ENCODE results near the gene RUNX3.

Gene RUNX3

DNA sequence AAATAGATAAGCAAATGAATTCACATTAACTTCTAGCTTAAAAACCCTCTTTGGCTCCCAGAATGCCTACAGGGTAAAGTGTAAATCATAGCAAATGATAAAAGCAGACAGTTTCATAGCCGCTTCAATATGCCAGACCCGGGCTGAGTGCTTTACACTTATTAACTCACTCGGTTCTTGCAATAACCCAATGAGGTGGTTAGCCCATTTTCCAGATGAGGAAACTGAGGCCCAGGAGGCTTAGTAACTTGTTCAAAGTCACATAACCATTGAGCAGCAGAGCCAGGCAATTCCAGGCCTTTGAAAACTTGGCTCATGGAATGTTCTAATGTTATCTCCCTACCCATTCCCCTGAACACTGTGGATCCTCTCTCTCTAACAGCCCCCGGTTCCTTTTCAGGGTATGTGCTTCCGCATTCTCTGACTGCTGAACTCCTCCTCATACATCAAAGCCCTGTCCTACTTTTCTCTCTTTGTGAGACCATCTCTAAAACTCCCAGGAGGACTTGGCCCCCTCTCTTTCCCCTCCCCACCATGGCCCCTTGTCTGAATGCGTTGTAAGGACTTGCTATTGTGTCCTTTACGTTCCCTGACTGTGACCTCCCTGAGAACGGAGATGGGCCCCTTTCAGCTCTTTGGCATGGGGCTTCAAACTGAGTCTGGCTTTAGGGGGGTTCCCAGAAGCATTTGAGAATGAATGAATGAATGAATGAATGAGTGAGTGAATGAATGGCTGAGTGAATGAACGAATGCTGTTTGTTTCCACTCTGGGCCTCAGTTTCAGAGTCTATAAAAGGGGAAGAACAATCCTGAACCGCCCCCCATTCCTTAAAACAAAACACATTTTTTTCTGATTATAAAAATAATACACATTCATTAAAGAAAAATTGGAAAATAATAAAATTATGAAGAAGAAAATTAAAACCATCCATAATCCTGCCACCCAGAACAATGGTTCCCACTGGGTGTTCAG lies 15.6 kb upstream of the RUNX3 start:
- no peak for DNase-seq

DNA sequence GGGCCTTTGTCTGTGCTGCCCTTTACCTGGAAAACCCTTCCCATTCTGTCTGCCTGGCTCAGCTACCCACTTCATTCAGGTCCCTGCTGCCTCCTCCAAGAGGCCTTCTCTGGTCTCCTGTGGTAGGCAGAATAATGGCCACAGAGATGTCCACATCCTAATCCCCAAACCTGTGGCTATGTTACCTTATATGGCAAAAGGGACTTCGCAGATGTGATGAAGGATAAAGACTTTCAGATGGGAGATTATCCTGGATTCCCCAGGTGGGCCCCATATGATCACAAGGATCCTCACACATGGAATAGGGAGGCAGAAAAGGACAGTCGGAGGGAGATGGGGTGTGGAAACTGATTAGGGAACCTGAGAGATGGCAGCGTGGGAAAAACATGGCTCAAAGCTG lies 14.2 kb upstream of the RUNX3 start:
- no peak for DNase-seq

DNA sequence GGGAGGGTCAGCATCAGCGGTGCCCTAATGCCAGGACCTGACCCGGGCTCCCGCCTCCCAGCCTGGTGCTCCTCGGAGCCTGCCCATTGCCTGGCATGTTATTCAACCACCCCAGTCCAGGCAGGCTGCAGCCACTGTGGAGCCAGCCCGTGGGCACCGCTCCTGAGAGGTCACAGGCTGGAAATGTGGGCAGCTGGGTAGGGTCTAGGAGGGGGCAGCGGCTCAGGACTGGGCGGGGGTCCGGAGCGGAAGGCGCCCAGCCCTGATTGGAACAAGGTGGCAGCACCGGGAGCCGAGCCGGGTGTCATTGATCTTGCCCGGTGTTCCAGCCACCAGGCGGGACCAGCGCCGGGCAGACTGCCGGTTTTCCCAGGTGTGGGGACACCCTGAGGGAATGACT lies 12.7 kb upstream of the RUNX3 start:
- no peak for DNase-seq

DNA sequence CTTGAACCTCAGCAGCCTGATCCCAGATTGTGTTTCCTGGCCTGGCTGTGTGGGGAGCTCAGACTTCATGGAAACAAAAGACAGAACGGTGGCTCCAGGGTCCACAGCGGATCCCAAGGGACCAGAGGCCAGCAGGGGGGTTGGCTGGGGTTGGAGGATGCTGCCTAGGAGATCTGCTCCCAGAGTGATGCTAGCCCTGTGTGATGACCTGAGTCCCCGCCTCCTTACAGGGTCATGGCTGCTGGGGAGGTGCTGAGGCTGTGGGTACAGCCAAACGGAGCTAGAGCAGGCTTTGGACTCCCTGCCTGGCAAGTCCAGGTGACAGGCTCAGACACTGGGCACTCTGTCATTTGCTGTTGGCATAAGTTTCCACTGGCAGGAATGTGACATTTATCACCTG lies 11.5 kb upstream of the RUNX3 start:
- no peak for DNase-seq

DNA sequence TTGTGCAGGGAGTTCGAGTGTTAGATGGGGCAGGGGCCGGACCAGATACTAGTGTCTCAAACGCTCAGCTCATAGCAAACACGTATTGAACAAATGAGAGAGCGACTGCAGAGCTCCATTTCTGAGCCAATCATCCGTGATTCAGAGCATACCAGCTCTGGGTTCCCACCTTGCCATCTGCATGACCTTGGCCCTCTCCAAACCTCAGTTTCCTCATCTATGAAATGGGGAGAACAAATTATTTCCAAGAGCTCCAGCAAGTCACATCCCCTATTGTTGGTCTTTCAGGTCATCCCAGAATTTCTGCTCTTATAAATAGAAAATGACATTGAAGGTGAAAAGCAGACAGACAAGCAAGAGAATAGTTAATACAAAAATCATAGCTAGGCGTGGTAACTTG lies 10.2 kb upstream of the RUNX3 start:
- no peak for DNase-seq

DNA sequence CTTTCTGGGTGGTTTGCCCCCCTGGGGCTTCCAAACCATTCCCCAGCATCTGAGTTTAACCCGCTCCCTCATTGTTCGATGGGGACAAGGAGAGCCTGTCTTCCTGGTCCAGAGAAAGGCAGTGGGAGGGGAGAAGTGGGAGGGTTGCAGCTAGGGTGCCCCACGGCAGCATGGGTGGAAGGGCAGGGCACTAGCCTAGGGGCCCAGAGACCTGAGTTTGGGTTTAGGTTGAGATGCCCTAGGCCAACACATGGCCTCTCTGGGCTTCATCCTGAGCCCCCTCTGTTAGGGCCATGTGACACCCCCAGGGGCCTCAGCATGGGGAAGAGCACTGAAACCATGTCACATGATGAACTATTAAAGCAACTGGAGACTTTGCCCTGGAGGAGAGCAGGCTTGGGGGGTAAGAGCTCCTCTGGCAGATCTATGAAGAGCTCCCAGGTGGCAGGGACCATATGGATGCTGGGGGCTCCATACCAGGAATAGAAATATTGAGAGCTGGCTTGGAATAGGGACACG lies 9.7 kb upstream of the RUNX3 start:
- no peak for DNase-seq

DNA sequence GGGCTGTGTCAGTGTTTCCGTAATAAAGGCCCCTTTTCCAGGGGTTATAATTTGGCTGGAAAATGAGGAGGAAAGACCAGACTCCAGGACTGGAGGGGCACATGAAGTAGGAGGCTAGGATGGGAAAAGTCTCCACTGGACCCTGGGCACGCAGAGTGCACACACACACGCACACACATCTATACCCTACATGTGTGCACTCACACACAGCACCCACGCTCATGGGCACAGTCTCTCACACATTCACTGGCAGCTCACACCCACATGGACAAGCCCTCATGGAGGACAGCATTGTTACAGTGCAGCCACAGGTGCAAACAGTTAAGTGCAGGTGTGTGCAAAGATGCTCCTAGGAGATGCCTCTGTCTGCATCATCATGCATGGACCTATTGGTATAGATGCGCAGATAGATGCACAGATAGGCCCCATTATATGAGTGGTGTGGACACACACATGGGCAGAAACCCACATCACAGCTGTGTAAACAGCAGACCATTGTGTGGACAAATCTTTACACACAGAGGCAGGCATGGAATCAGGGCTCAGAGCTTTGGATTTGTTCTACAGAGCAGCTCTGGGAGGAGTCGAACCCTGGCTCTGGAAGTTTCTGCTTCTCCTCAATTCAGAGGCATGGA lies 9.1 kb upstream of the RUNX3 start:
- no peak for DNase-seq

DNA sequence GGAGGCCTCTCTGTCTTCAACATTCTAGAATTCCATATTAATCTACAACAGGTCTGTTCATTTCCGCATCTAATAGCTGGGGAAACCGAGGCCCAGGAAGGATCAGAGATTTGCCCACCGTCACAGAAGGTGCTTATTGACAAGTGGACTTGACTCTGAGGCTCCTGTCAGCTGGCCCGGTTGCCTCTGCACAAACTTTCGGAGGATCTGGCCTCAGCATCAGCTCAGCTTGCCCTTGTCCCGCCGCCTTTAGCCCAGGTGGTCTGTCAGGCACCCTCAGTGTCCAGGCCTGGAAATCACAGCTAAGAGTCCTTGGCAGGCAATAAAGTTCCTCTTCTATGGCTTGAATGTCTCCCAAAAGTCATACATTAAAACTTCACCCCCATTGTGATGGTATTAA lies 8.2 kb upstream of the RUNX3 start:
- DNase-seq, result no peak

DNA sequence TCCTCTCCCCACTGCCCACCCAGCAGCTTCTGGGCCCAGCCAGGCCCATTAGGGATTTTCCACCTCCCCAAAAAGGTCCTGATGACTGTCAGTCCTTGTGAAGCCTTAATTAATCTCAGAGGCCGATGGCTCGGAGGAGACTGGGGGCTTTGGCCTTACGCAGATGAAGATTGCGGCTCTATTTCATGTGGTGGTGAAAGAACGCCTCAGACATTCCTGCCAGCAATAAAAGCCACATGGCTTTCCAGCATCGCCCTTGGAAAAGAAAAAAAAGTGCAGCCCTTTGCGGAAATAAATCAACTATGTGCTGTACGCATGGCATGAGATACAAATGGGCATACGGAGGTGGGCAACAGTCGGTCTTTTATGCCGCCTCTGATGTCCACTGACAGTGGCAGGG lies 6.6 kb upstream of the RUNX3 start:
- no peak for DNase-seq

DNA sequence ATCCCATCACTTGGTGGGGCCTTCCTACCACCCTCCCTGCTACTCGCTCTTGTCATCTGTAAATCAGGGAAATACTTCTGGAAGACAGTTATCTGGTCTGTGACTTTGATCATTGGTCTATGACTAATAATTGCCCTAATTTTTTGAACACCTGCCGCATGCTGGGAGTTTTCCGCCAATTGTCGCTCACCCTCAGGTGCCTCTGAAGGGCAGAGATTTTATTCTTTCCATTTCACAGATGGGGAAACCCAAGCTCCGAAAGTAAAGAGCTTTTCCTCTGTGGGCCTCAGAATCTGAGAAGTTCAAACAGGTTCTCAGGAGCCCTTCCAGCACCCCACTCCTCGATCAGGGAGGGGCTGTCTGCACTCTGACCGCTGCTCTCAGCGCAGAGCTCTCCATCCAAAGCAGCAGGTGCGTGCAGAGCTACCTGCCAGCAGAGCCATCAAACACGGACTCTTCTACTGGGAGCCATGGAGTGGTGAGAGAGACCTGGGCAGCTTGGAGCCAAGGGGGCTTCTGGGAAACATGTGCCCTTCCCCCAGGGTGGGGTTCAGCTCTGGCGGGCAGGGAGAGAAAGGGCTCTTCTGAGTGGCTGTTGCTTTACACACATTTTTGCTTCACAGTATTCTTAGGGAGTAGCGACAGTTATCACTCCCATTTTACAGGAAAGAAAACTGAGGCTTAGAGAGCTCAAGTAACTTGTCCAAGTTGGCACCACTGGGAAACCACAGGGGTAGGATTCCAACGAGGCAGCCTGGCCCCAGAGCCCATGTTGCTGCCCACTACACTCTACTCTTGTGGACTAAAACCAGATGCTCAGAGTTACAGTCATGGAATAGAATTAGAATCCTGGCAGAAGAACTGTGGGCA lies 5.8 kb upstream of the RUNX3 start:
- peak; percentile 1 for DNase-seq

DNA sequence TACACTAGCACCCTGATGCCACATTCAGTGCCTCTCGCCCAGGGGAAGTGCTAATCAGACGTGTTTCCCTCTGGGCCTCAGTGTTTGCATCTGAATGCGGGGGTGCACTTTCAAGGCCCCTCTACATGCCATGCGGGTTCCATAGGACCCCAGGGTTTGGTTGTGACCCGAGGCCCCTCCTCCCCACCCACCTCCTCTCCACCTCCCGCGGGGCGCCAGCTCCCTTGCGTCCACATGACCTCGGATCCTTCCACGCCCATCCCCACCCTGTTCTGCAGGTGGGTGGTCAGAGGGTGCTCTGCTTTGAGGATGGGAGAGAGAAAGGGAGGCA lies 5.1 kb upstream of the RUNX3 start:
- DNase-seq, result no peak

DNA sequence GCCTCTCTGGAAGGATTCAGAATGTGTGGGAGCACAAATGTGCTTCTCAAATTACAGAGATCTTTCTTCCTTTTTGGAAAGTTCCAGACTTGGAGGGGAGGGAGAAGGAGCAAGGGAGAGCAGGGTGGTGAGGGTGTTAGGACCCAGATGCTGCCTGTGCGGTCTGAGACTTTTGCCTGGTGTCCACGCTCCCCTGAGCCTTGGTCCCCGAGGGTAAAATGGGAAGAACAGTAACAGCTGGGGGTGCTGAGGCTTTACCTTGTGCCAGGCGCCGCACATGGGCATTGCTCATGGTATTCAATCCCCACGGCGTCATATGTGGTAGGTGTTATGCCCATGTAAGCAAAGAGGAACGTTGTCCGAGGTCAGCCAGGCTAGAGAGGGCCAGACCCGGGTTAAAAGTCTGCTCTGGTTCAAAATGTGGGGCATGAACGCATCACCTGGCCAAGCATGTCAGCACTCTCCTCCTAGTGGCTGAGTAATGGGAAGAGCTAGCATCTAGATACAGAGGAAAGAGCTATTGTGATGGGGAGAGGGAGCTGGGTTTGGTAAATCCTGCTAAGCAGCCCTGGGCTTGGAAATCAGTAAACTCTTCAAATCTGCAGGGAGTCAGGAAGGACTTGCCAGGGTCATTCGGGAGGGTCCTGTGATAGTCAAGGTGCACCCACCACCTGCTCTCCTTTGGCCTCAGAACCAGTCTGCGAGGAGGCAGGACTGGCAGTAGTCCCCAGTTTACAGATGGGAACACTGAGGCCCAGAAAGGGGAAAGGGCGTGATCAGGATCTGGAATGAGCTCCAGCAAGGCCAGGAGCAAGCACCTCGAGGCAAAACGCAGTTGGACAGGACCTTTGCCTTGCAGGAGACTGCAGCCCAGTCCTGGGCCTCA lies 4.5 kb upstream of the RUNX3 start:
- no peak for DNase-seq

DNA sequence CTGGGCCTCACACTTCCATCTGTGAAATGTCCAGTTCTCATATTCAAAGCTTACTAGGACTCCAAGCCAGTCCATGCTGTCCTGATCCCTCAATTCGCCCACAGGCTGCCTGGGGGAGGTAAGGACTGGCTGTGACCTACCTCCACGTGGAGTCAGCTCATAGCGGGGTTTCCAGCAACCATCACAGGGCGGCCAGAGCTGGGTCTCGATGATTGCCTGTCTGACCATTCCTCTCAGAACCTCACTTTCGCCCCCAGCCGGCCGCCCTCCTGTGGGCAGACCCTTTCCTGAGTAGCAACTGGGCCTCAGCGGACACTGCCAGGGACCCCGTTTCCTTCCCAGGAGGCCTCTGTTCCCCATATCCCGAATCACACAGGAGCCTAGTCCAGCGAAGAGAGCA lies 3.4 kb upstream of the RUNX3 start:
- no peak for DNase-seq

DNA sequence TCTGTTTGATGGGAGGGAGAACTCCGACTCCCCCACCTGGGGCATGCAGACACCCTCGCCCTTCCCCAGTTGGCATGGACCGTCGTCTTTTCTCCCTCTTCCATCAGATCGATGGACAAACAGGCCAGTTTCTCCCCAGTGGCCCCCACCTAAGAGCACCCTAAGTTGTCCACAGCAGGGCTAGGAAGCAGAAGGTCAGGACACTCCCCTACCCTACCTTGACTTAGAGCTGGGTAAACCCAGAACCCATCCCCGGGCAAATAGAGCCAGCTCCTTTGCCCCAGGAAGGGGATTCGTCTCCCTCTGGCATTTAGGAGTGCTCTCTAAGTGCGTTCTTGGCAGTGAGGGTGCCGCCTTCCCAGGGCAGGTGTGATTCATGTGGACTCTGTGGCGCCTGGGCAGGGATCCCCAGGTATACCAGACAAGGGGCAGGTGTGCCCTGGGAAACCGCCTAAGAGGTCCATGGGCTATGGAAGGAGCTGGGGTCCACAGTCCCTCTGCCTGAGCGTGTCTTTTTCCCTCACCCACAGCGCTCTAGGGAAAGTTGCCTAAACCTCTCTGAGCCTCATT lies 2.7 kb upstream of the RUNX3 start:
- DNase-seq, result peak; percentile 93

DNA sequence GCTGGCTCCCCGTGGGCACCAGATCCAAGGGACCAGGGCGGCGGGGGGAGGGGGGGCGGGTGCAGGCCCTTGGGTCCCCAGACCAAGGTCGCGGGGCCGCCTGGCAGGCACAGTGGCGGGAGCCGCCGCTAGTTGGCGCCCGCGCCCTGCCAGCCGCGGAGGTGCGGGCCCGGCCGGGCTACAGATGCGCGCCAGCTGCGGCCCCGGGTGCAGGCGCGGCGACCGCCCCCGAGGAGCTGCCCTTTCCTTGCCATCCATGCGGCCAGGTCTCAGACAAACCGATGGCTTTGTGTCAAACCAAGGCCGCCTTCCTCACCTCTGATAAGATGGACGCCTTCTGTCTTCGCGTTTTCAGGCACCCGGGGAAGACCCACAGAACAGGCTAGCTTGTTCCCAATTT lies 2.2 kb upstream of the RUNX3 start:
- DNase-seq, result peak; percentile 68

DNA sequence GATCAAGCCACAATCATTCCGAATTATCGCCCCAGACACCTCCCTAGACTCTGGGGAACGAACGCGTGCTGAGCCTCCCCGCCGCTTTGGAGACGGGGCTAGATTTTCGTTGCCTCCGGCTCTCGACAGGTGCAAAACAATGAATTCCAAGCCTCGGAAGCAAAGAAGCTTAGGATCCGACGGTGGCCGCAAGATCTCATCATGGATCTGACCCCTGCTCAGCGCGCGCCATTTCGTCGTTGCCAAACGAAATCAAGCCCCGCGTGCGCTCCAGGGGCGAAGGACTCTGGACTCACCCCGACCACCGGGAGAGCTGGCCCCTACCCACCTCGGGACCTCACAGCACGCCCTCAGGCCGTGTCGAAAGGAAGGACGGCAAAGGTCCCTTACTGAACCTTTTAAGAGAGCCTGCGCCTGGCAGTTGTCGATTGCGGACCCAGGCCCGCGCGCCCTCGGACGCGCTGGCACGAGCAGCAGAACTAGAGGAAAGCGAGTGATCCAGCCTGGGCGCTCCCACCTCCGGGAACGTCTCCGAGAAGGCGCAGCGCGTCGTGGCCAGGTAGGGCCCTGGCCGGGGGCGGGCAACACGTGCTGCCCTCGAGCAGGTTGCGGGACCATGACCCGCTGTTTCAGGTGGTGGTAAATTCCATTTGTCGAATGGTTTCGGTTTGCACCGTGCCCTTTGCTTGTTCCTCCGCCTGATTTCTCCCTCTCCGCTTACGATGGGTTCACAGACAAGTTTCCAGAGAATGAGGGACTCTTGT lies 1.6 kb upstream of the RUNX3 start:
- no peak for DNase-seq

DNA sequence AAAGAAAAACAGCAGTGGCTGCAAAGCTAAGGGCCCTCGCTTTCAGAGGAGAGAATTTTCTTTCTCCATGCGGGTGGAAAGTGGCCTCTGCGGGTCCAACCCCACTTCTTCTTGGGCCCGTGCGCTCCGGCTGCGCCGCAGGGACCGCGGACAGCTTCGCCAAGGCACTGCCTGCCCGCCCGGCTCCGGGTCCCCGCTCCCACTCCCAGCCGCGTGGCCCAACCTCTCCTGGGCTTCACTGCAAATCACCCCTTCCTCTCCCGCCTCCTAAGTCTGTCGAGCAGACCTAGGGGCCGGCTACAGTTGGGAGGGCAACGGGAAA lies 1.0 kb upstream of the RUNX3 start:
- no peak for DNase-seq

DNA sequence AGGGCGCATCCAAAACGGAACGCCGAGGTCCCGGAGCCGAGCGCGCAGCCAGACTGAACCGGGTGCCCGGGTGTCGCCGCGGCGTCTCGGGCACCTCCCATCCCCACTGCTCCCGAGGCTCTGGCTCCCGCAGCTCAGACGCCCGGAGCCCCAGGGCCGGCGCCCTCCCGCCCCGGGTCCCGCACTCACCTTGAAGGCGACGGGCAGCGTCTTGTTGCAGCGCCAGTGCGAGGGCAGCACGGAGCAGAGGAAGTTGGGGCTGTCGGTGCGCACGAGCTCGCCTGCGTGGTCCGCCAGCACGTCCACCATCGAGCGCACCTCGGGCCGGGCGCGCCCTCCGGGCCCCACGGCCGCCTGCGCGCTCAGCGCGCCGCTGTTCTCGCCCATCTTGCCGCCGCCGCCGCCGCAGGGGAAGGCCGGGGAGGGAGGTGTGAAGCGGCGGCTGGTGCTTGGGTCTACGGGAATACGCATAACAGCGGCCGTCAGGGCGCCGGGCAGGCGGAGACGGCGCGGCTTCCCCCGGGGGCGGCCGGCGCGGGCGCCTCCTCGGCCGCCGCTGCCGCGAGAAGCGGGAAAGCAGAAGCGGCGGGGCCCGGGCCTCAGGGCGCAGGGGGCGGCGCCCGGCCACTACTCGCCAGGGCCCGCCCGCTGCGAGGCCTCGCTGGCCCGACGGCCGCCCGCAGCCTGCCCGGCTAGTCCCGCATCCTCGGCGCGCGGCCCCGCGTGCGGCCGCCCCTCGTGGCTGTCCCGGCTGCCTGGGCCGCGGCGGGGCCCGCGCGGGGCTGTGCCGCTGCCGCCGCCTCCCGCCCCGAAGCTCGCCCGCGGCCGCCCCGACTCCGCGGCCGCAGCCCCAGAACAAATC lies 447 bp downstream of the RUNX3 start:
- DNase-seq, result peak; percentile 64

DNA sequence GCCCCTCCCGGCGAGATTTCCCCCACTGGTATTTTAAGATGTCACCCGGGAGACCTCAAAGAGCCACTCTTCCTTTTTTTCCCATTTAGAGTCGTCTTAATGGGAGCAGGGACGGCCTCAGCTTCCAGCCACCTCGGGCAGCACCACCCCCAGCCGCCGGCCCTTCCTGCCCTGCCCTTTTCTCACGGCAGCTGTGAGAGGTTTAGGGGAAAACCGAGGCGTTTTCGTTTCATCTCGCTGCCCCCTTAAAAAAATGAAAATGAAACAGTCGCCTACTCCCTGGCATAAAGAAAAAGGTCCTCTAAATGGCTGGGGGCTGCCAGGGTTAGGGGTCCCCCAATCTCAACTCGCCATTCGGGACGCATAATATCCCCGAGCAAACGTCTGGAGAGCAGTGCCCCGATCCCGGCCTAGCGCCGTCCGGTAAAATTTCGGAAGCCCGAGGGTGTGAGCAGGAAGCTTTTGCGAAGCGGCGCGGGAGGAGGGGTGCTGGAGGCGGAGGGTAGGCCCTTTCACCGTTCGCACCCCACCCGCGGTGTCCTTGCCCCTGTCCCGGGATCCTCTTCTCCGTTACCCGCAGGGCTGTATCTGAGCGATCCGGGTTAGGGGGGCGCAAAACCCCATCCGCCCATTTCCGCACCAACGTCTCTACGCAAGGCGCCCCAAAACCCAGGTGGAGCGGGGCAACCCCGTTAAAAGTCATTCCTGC lies 1.2 kb downstream of the RUNX3 start:
- DNase-seq, result peak; percentile 6

Measured in NCI-H1105 treated with DMSO at 0.1 percent for 48 hours (cell line).